HG03457 (cell line): Measurements from ENCODE around the gene ITGBL1.

Experiments used
- ATAC-seq: cut with Tn5 transposase; IDR thresholded peaks from one replicate; pipeline ENCODE4 v1.9.1; 2021; ENCODE audit warnings: moderate number of reproducible peaks; ENCODE audit not compliant: unreplicated experiment

The ITGBL1 gene, protein sequence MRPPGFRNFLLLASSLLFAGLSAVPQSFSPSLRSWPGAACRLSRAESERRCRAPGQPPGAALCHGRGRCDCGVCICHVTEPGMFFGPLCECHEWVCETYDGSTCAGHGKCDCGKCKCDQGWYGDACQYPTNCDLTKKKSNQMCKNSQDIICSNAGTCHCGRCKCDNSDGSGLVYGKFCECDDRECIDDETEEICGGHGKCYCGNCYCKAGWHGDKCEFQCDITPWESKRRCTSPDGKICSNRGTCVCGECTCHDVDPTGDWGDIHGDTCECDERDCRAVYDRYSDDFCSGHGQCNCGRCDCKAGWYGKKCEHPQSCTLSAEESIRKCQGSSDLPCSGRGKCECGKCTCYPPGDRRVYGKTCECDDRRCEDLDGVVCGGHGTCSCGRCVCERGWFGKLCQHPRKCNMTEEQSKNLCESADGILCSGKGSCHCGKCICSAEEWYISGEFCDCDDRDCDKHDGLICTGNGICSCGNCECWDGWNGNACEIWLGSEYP

DNA sequence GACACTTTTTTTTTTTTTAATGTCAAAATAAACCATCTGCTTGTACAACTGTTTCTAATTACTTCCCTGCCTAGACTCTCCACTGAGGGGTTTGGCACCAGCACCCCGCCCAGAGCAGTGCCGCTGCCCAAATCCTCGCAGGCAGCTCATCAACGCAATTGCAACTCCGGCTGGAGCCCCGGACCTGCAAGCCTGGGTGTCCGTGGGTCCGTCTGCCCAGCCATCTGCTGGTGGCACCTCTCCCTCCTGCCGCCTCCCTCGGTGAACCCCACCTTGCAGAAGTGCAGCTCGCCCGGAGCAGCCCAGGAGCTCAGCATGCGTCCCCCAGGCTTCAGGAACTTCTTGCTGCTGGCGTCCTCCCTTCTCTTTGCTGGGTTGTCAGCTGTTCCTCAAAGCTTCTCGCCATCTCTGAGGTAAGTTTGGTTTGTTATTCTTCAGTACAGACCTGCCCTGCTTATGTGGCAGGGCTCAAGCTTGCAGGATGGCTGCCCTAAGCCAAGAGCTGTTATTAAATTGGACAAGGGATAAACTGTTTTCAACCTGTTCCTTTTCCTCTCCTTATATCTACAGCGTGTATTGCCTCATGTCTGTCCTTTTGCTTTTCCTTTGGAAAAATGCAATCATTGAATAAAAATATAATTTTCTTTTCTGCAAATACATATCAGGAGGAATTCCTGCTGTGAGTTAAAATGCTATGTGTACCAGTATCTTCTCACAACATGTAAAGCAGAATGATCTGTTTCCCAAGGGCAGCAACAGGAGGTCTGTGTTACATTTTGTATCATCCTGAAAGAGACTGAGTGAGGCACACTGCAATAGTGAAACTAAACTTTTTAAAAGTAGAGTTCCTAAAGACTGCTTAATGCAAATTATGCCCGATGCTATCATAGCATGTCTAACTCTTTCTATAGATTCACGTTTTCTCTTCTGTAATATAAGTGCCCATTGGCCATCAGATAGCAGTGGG lies at the start of gene ITGBL1:
Gene ITGBL1, plus strand, starts transcription at position 157 of the 967 bp plus-strand sequence. Its CDS starts 159 bp downstream, at position 316.
- no peak for ATAC-seq

DNA sequence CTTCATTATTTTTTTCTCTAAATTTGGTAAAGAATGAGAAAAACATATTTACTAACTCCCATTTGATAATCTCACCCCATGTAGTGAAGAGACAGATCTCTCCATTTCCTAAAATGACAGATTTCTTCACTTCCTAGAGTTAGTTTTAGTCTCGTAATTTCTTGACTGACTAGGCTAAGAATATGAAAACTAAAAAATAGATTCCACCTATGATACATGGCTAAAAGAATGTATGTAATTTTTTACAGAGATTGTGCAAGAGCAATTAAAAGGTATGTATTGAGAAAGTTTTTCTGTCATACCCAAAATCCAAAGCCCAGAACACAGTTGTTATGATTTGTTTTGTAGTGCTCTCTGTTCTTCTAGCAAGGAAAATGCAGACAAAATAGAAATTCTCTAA lies 45.7 kb upstream of the ITGBL1 start:
- no peak for ATAC-seq

DNA sequence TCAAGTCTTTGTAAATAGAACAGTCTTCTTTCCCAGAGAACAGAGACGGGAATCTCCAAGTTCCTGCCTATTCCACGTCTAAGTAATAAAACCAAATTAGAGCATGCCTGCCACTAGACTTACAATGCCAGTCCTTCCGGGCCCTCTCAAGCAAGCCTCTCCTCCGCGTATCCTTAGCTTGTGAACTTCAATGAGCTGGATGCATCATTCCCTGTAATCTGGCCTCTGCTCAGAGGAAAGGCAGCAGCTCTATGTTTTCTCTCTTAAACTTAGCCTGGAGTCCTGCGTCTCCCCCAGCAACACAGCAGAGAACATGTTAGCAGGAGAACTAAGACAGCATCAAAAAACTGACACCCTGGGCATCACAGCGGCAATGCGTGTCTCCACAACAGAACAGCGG lies 44.3 kb upstream of the ITGBL1 start:
- ATAC-seq, result no peak

DNA sequence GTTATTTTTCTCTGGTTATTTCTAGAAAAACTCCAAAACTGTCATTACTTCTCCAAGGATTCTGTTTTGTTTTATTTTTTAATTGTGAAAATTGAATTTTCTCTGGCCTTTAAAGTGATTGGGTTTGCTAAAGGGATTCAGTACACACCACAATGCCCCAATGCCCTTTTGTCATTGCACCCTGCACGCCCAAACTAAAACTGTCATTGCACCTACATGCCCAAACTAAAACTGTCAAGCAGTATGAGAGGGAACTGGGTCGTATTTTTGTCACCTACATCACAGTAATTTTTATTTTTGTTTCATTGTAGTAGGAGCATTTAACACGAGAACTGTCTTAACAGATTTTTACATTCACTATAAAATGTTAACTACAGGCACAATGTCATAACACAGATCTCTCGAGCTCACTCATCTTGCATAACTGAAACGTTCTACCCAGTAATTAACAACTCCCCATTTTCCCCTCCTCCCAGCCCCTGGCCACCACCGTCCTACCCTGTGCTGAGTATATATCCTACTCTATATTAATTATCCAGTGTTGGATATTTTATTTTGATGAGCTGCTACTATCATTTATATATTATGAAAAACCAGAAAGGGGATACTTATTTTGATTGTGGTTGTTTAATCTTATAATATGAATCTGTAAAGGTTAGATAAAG lies 43.4 kb upstream of the ITGBL1 start:
- ATAC-seq, result no peak

DNA sequence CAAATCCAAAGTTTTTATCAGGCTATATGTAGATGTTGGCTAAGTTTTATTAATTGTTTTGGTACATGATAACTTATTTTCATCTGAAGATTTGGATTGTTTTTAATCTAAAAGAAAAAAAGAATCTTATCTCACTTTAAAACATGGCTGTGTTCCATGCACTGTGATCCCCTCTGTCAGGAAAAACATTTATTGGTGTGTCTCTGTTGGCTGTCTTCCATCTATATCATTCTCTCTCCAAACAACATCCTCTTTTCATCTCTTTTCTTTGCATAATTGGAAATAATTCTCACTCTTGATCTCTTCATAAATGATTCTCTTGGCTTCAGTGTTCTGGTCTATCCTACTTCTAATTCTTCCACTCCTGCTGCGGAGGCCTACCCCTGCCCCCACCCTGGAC lies 40.4 kb upstream of the ITGBL1 start:
- no peak for ATAC-seq

DNA sequence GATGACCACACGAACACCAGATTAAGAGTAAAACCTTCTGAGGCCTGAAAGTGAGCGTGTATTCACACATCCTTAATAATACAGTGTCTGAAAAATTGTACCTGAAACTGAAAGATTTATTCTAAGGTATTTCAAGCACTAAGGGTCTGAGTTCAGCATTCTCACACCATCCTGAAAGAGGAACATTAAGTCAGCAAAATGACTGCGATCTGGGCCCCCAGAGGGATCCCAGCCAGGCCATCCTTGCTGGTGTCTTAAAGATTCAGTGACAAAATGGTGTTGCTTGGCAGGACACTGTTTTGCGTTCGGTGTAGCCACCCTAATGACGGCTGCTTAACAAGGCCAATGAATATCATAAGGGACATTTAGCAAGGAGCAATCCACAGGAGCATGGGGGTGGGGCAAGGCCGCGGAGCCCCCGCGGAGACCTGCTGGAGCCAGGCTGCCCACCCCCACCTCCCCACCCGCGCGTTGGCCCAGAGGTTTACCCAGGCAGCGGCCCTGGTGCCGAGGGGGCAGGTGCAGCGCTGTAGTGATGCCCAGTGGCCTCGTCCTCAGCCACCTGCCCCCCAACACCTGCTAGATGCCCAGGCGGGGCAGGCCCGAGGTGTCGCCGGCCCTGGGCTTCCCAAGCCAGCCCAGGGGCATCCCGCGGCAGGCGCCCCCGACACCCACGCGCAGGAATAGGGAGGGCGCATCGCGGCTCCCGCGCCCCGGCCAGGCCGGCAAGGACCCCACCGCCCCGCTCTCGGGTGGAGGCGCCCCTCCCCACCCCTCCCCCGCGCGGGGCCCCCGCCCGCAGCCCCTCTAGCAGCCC lies 36.9 kb upstream of the ITGBL1 start:
- ATAC-seq, result no peak

DNA sequence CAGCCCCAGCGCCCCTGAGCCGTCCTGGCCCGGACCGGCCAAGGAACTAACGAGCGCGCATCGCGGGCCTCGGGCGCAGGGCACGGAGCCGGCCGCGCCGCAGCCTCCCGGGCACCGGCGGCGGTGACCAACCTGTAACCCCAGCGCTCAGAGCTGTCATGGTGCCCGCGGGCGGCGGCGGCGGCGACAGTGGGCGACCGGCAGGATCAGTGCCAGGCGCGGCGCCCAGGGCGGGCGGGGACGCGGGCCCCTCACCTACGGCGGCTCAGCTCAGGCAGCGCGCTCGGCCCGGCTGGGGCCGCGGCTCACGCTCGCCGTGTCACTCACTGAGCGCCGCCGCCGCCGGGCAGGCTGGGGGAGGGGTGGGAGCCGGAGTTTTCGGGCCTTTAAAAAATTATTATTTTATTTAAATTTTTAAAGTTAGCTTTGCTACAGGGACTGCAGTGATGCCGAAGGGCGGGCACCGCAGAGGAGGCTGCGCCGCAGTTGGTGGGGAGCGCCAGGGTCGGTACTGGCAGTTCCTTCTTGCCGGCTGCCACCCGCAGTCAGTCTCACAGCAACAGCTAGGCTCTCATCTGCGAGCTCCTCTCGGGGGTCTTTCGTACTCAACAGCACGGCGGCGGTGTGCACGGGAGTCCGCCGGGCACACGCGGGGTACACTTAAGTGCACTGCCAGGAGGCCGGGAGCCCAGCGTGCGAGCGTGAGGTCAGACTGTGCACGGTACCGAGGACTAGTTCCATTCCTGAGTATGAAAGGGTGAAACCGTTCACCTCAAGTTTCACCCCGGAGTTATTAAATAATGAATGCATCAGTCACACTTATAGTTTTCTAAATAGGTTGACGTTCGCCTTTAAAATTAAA lies 36.1 kb upstream of the ITGBL1 start, which contains the start of gene NALCN:
Gene NALCN, minus strand, starts transcription at position 328 of the 862 bp plus-strand sequence. CDS start 17,382 bp downstream, outside the sequence.
- no peak for ATAC-seq

DNA sequence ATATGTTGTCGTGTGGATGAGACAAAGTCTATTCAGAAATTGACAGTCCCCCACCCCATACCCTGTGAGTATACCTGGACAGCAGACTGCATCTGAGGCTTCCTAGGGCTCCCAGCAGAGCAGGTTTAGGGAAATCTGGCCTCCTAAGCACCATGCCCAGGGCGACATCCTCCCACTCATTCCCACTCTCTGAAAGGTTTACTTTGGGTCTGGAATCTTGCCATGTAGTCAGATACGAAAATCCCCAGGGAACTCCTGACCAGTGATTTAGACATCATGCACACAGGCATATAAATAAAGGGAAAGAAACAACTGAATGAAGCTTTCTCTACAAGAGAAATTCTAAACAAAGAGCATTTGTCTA lies 35.5 kb upstream of the ITGBL1 start:
- no peak for ATAC-seq

DNA sequence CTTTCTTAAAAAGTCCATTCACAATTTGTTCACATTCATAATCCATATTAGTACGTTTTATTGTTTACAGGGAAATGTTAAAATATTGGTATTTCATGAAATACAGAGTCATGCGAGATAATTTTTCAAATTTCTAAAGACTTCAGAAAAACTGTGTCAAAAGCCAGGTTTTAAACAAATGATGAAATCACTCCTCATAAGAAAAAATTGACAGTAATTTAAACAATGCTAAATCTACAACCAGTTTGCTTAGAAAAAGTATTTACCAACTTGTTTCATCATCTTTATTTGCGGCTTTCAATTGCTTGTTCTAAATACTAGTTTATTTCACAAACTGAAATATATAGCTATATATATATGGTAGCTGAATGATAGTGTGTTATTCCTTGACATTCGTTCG lies 35.0 kb upstream of the ITGBL1 start:
- ATAC-seq, result no peak

DNA sequence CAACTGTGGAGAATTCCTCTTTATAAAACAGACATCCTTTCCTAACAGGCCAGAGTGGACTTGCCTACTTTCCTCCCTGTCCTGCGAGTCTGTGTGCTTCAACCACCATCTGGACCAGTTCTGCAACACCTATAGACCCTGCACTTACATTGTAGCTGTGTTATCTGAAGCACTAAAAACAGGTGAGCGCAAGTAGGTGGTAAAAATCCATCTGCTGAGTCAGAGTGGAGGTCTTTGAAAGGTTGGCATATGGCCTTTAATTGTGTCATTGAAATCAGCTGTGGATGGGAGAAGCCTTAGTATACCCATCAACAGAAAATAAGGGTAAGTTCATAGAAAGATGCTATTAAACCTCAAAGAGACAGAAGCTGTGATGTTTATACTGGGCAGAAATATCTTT lies 28.6 kb upstream of the ITGBL1 start:
- no peak for ATAC-seq

DNA sequence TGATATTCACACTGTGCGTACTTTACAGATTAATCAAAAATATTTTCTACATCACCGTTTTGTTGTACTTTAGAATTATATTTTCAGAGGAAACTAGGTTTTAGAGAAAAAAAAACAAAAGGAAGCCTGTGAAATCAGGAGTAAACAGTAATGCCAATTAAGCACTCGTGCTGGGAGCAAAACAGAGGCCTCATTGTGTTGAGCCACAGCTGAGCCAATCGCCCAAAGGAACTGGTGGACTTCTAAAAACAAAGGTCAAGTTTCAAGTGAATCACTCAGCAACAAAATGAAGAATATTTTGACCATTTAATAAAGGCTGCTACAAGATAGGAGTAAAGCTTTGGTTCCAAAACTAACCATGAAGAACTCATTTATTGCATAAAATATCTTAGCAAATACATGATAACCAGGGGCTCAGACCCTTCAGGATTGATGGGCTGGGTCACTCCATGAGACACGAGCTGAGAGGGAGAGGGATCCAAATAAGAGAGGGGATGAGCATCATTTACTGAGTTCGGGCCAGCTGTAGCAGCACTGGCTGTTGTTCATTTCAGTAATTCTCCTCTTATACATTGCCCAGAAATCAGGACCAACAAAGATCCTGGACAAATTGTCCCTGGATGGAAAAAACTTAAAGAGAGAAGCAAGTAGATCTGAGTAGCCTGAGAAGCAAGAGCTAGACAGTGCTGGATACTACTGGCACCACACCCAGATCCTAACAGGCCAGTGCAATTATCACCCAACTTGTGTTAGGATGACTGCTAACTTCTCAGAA lies 27.9 kb upstream of the ITGBL1 start:
- ATAC-seq, result no peak

DNA sequence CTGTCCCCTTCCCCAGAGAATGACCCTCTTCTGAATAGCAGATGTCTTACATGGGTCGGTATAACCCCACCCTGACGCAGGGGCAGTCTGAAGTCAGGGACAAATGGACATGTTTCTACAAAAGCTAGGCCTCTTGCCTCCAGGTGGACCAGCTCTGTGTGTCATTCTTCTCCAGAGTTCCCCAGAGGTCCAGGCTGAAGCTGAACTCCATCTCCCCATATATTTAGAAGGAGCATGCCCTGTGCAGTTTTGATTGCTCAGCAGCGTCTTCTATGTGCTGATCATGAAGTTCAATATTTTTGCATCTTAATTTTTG lies 27.4 kb upstream of the ITGBL1 start:
- ATAC-seq, result no peak

DNA sequence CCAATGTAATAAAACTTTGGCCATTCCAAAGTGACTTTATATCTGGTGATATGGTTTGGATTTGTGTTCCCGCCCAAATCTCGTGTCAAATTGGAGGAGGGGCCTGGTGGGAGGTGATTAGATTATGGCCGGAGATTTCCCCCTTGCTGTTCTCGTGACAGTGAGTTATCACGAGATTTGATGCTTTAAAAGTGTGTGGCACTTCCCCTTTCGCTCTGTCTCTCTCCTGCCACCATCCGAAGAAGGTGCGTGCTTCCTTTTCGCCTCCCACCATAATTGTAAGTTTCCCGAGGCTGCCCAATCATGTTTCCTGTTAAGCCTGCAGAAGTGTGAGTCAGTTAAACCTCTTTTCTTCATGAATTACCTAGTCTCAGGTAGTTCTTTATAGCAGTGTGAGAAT lies 26.9 kb upstream of the ITGBL1 start:
- no peak for ATAC-seq

DNA sequence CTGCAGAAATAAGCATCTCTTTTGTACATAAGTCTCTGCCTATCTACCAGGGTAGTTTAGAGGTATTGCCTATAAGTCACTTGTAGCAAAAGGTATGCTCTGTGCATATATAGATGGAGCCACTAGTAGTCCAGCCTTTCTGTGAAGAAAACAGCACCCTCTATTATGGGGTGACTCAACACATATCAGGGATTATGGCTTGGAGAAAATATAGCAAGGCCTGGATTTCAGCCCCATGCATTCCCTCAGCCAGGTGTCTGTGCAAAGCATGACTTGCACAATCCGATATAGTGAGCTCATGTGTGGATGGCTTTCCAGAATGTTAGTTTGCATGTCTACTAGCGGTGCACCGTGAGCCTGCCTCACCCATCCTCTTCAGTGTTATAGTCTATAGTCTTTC lies 22.7 kb upstream of the ITGBL1 start:
- no peak for ATAC-seq

DNA sequence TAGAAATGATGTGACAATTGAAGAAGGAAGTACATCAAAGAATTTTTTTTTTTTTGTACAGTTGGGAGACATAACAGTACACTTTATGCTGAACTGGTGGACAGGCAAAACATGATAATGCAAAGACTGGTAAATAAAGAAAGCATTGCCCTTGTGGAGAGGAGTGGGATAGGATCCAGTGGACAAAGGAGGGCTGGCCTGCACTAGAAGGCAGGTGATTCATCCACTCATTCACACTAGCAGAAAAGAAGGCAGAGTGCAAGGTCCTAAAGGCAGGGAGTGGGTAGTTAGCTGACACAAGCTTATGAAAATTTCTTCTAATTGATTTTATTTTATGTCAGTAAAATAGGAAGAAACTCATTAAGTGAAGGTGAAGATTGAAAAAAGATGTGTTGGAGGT lies 18.6 kb upstream of the ITGBL1 start:
- no peak for ATAC-seq

DNA sequence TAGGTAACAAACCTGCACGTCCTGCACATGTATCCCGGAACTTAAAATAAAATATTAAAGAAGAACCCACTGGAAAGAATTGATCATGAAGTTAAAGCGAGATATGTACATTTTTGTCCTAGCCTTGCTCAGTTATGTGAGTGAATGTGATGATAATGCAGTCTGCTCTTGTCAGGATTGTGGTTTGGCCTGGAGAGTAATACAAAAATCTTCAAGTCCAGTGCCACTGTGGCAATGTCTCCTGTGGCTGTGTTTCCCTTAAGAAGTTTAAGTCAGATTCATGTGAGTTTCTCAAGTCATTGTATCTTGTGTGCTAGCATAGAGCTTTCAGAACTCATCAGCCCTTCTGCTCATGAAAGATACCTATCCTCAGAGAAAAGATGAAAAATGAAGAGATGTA lies 18.0 kb upstream of the ITGBL1 start:
- ATAC-seq, result no peak

DNA sequence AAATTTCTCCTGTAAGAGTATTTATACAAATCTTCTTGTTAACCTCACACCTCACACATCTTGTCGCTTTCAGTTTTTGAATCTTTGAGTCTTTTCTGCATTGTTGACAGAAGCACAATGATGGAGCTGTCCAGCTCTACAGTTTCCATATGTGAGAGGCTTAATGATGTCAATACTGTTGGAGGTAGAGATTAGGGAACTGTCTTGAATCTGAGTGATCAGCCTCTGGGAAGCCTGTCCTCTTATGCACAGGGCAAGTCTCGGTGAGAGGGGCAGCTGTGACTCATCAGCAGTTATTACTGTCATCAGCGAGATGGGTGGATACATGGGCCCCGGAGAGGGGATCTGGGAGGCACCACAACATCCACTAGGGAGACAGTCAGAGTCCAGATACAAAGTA lies 4.6 kb upstream of the ITGBL1 start:
- no peak for ATAC-seq

DNA sequence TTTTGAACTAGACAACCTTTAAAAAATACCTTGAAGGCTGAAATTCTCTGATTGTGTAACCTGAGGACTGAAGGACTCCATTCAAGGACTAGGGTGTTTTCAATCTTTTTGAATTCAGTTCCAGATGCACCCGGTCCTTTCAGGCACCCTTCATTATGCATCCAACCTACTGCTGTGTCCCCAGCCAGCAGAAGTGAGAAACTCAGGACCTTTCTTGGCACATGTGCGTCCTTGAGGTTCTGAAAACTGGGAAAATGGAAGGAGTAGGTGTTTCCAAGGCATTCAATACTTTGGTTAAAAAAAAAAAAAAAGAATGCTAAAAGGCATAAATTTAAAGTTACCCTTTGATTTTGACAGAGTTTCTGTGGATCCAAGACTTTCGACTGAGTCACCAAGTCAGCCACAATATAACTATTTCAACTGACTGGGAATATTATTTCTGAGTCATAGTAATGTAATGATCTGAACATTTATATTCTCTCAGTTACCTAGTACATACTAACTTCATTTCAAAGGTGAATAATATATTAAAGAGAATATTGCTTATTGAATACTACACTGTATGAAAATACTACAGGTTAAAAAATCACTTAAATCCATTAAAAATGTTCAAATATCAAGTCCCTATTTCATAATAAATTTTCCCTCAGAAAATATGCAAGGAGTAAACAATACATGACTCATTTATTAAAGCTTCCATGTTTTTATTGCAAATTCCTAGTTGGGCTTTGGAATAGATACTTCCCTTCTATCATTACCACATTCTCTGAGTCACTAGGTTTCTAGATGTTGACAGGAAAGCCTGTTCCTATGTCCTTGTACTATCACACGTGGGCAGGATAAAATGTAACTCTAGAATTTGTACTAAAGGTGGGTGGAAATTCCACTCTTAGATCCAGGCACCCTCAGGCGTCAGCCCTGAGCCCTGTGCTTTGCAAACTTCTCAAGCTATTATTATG lies 2.4 kb upstream of the ITGBL1 start:
- no peak for ATAC-seq
